H9 (cell line): ENCODE results near the gene CDH19. TPM values are rescaled to one million over a fixed set of nuclear protein-coding genes. Genes with fewer than 3 reads are reported as not detected.

ENCODE experiments used
- DNase-seq: peaks from one replicate; pipeline ENCODE4 v3.0.0-alpha.2; 2017
- H2AFZ ChIP-seq: one replicate; pipeline ENCODE4 v1.6.1; 2013; ENCODE audit warnings: mild to moderate bottlenecking, low read length, control low read depth, moderate library complexity
- H2AK5ac ChIP-seq: 2 replicates; pipeline ENCODE4 v1.6.1; 2013; ENCODE audit warnings: low read length, control low read depth, mixed read lengths; ENCODE audit not compliant: insufficient read length
- H2BK120ac ChIP-seq: one replicate; pipeline ENCODE4 v1.6.1; 2013; ENCODE audit warnings: low read depth, mild to moderate bottlenecking, low read length, control low read depth, inconsistent platforms; ENCODE audit not compliant: poor library complexity, severe bottlenecking
- H2BK12ac ChIP-seq: 2 replicates; pipeline ENCODE4 v1.6.1; 2013; ENCODE audit warnings: low read length, control low read depth, mixed read lengths, low read depth; ENCODE audit not compliant: insufficient read length
- H2BK15ac ChIP-seq: 2 replicates; pipeline ENCODE4 v1.6.1; 2013; ENCODE audit warnings: low read depth, low read length, control low read depth
- H2BK20ac ChIP-seq: one replicate; pipeline ENCODE4 v1.6.1; 2013; ENCODE audit warnings: low read depth, mild to moderate bottlenecking, low read length, control low read depth, inconsistent platforms; ENCODE audit not compliant: poor library complexity, severe bottlenecking
- H2BK5ac ChIP-seq: 2 replicates; pipeline ENCODE4 v1.6.1; 2013; ENCODE audit warnings: low read length, control low read depth, mixed read lengths; ENCODE audit not compliant: insufficient read length
- H3K14ac ChIP-seq: 2 replicates; pipeline ENCODE4 v1.6.1; 2013; ENCODE audit warnings: low read length, control low read depth; ENCODE audit not compliant: insufficient read depth
- H3K18ac ChIP-seq: 2 replicates; pipeline ENCODE4 v1.6.1; 2013; ENCODE audit warnings: low read depth, mild to moderate bottlenecking, mixed read lengths, low read length, control low read depth; ENCODE audit not compliant: insufficient read length
- H3K23ac ChIP-seq: 2 replicates; pipeline ENCODE4 v1.6.1; 2013; ENCODE audit warnings: low read length, control low read depth, mixed read lengths, low read depth; ENCODE audit not compliant: insufficient read length
- H3K23me2 ChIP-seq: 2 replicates; pipeline ENCODE4 v1.6.1; 2013; ENCODE audit warnings: low read depth, mild to moderate bottlenecking, mixed read lengths, low read length, control low read depth; ENCODE audit not compliant: insufficient read length, poor library complexity, severe bottlenecking
- H3K27ac ChIP-seq: 2 replicates; pipeline ENCODE4 v1.5.1; 2013; ENCODE audit warnings: low read length, control low read depth, mixed read lengths, low read depth; ENCODE audit not compliant: insufficient read length
- H3K27me3 ChIP-seq: 2 replicates; pipeline ENCODE4 v1.6.1; 2013; ENCODE audit warnings: low read length, control low read depth, inconsistent platforms; ENCODE audit not compliant: insufficient read depth
- H3K4ac ChIP-seq: 2 replicates; pipeline ENCODE4 v1.6.1; 2013; ENCODE audit warnings: low read depth, mild to moderate bottlenecking, control low read depth, inconsistent platforms, low read length, moderate library complexity
- H3K4me1 ChIP-seq: 2 replicates; pipeline ENCODE4 v1.6.1; 2013; ENCODE audit warnings: low read length, control low read depth, inconsistent platforms; ENCODE audit not compliant: insufficient read depth
- H3K4me2 ChIP-seq: 2 replicates; pipeline ENCODE4 v1.6.1; 2013; ENCODE audit warnings: low read length, control low read depth, mixed read lengths; ENCODE audit not compliant: insufficient read length, insufficient read depth
- H3K56ac ChIP-seq: 2 replicates; pipeline ENCODE4 v1.6.1; 2013; ENCODE audit warnings: low read depth, mild to moderate bottlenecking, mixed read lengths, low read length, control low read depth; ENCODE audit not compliant: insufficient read length
- H3K79me1 ChIP-seq: 2 replicates; pipeline ENCODE4 v1.6.1; 2013; ENCODE audit warnings: low read depth, mild to moderate bottlenecking, moderate library complexity, low read length, control low read depth, inconsistent platforms; ENCODE audit not compliant: insufficient read depth, poor library complexity, severe bottlenecking
- H3K79me2 ChIP-seq: 2 replicates; pipeline ENCODE4 v1.6.1; 2013; ENCODE audit warnings: low read length, control low read depth, inconsistent platforms; ENCODE audit not compliant: insufficient read depth
- H3K9ac ChIP-seq: 2 replicates; pipeline ENCODE4 v1.6.1; 2013; ENCODE audit warnings: low read length, control low read depth, mixed read lengths; ENCODE audit not compliant: insufficient read length; ENCODE audit errors: extremely low read depth
- H3K9me3 ChIP-seq: one replicate; pipeline ENCODE4 v1.6.1; 2013; ENCODE audit warnings: low read depth, low read length, inconsistent platforms; ENCODE audit not compliant: control insufficient read depth
- H3T11ph ChIP-seq: one replicate; pipeline ENCODE4 v1.6.1; 2013; ENCODE audit warnings: mild to moderate bottlenecking, low read length, control low read depth, inconsistent platforms
- H4K20me1 ChIP-seq: one replicate; pipeline ENCODE4 v1.6.1; 2013; ENCODE audit not compliant: control insufficient read depth, insufficient read length, insufficient read depth
- H4K5ac ChIP-seq: 2 replicates; pipeline ENCODE4 v1.6.1; 2013; ENCODE audit warnings: low read depth, mild to moderate bottlenecking, mixed read lengths, low read length, control low read depth; ENCODE audit not compliant: insufficient read length
- H4K8ac ChIP-seq: replicated peaks from 2 replicates; pipeline ENCODE4 v1.6.1; 2013; ENCODE audit warnings: low read length, control low read depth, mixed read lengths, low read depth; ENCODE audit not compliant: insufficient read length
- H4K91ac ChIP-seq: 2 replicates; pipeline ENCODE4 v1.6.1; 2013; ENCODE audit warnings: low read depth, mild to moderate bottlenecking, moderate library complexity, mixed read lengths, low read length, control low read depth; ENCODE audit not compliant: insufficient read length
- H3K27ac Mint-ChIP-seq, 3 experiments: 2 replicates in 2 of 3; 3 replicates in 1 of 3; pipeline ENCODE4 v1.8.0; 2020 to 2021; ENCODE audit warnings: mixed read lengths in 3 of 3, mild to moderate bottlenecking in 1 of 3, moderate library complexity in 1 of 3
- H3K27me3 Mint-ChIP-seq: 2 replicates; pipeline ENCODE4 v1.8.0; 2021; ENCODE audit warnings: low read depth, mild to moderate bottlenecking, moderate library complexity, mixed read lengths
- H3K36me3 Mint-ChIP-seq, 3 experiments: 2 replicates in 2 of 3; 3 replicates in 1 of 3; pipeline ENCODE4 v1.8.0; 2020 to 2021; ENCODE audit warnings: low read depth in 3 of 3, mixed read lengths in 3 of 3; ENCODE audit not compliant: insufficient read depth in 1 of 3
- H3K4me1 Mint-ChIP-seq, 2 experiments: 2 replicates each; pipeline ENCODE4 v1.8.0; 2020; ENCODE audit warnings: mixed read lengths in 2 of 2
- H3K4me3 Mint-ChIP-seq, 2 experiments: 2 replicates in 1 of 2; 3 replicates in 1 of 2; pipeline ENCODE4 v1.8.0; 2020 to 2021; ENCODE audit warnings: mild to moderate bottlenecking in 2 of 2, mixed read lengths in 2 of 2, moderate library complexity in 1 of 2
- H3K9me3 Mint-ChIP-seq, 2 experiments: 2 replicates in 1 of 2; 3 replicates in 1 of 2; pipeline ENCODE4 v1.8.0; 2020; ENCODE audit warnings: mild to moderate bottlenecking in 2 of 2, mixed read lengths in 2 of 2, moderate library complexity in 1 of 2
- CTCF ChIP-seq: fragments of 200-600 bp; sonication (generic); conservative IDR thresholded peaks from 3 replicates; pipeline ENCODE4 v1.8.0; 2021; ENCODE audit warnings: antibody characterized with exemption, mild to moderate bottlenecking
- WGBS: extraction: QIAGEN DNeasy Blood & Tissue Kit; methylation state at CpG from one replicate; pipeline ENCODE4 v1.1.7; 2013; ENCODE audit warnings: missing lambda C conversion rate, low lambda C conversion rate, mixed read lengths; ENCODE audit not compliant: insufficient read length; ENCODE audit errors: extremely low coverage; 5-methylcytosine and 5-hydroxymethylcytosine counted together
- total RNA-seq: library from RNA; stranded (reverse); gene quantifications from 2 replicates; pipeline ENCODE4 v1.2.1, GENCODE V29; 2021

Gene CDH19
- total RNA-seq, 1 experiment from 2014 or later, result not detected

- Mint-ChIP-seq H3K36me3 (0 out of 7 replicates have a peak, but pooled peaks cover 0 to 1% (median 0%) of the 10 kb centered on the region in 3 experiments), H3K27ac (no peak overlapping the region), H3K4me1 (peaks cover 8 to 15% of the 10 kb centered on the region in 2 experiments), H3K4me3 (no peak overlapping the region), H3K9me3 (no peaks in the 10 kb centered on the region; a peak in 2 of 5 replicates), H3K27me3 (no peaks in the 10 kb centered on the region)
- no peak for TF ChIP-seq CTCF
- Histone ChIP-seq H4K8ac (no peak overlapping the region), H3K27ac (no peak overlapping the region), H4K5ac (no peak overlapping the region), H3K23me2 (no peaks in the 10 kb centered on the region), H4K20me1 (no peaks in the 10 kb centered on the region), H2BK20ac (no peak overlapping the region), H3K14ac (no peak overlapping the region), H3K79me2 (no peaks in the 10 kb centered on the region), H3K4me2 (no peak overlapping the region), H3K4ac (no peak overlapping the region), H3K4me1 (peaks cover 3% of the 10 kb centered on the region; the same call in 1 of the 2 replicates), H3K9me3 (no peaks in the 10 kb centered on the region), H2BK5ac (no peak overlapping the region), H3K23ac (no peak overlapping the region), H2AK5ac (no peak overlapping the region), H2AFZ (no peak overlapping the region), H2BK120ac (no peak overlapping the region), H3T11ph (no peak overlapping the region), H3K9ac (no peak overlapping the region), H3K56ac (no peak overlapping the region), H3K18ac (no peak overlapping the region), H2BK12ac (no peak overlapping the region), H2BK15ac (no peak overlapping the region), H3K27me3 (no peaks in the 10 kb centered on the region), H4K91ac (no peak overlapping the region), H3K79me1 (no peaks in the 10 kb centered on the region)
- no CpG with 5 or more reads among the region's 1 CpG for WGBS
- DNase-seq, result no peak
These were observed 19.9 kb upstream of the CDH19 start for GRCh38 chr18:66623821-66624220.
